Panc1 (cell line): ENCODE data around the gene ABLIM2. TPM values are rescaled to one million over a fixed set of nuclear protein-coding genes. Genes with fewer than 3 reads are reported as not detected.
"Not testable (repeated sequence)": the region's sequence is repeated elsewhere in the genome, so short reads cannot be mapped to it uniquely, and the experiment has no call there.

Experiments used
- ATAC-seq: fragments of 200-7000 bp; cut with Tn5 transposase; 2 replicates; pipeline ENCODE4 v1.9.1; 2020; ENCODE audit warnings: mild to moderate bottlenecking, moderate library complexity
- BruUV-seq: library from RNA; stranded (reverse); fragments of 400-500 nt; replicated peaks from 2 replicates; lab custom pipeline; 2021; lab: Mats Ljungman, UMichigan
- CTCF ChIA-PET: fragments of 300-600 bp; sonication (Branson Sonifier 250); formaldehyde crosslinking; loops from one replicate; lab custom pipeline; 2022; ENCODE audit warnings: antibody characterized with exemption; lab: Charles Lee
- POLR2A ChIA-PET: fragments of 300-600 bp; sonication (Branson Sonifier 250); formaldehyde crosslinking; loops from one replicate; lab custom pipeline; 2022; ENCODE audit warnings: antibody characterized with exemption; lab: Charles Lee
- DNase-seq: peaks from one replicate; pipeline ENCODE4 v3.0.0-alpha.2; 2010; ENCODE audit warnings: low read depth, low spot score
- H3K27ac ChIP-seq: 2 replicates; pipeline ENCODE4 v1.5.1; 2011; ENCODE audit warnings: mild to moderate bottlenecking, low read length, inconsistent platforms
- H3K27me3 ChIP-seq: fragments of 200-500 bp; sonication (Bioruptor generic); 2 replicates; pipeline ENCODE4 v1.6.0; 2014; ENCODE audit warnings: low read length, inconsistent platforms; ENCODE audit not compliant: control insufficient read depth, insufficient read depth
- H3K36me3 ChIP-seq: fragments of 200-500 bp; sonication (Bioruptor generic); 2 replicates; pipeline ENCODE4 v1.5.1; 2014; ENCODE audit warnings: inconsistent platforms, mild to moderate bottlenecking, low read length, moderate library complexity; ENCODE audit not compliant: control insufficient read depth, insufficient read depth
- H3K4me1 ChIP-seq: 2 replicates; pipeline ENCODE4 v1.5.1; 2011; ENCODE audit warnings: inconsistent platforms, mild to moderate bottlenecking, low read length, moderate library complexity; ENCODE audit not compliant: control insufficient read depth, insufficient read depth
- H3K4me3 ChIP-seq, 2 experiments: 2 replicates each; pipeline ENCODE4 v1.5.1; 2011 to 2012; ENCODE audit warnings: low read depth in 2 of 2, low read length in 2 of 2, mild to moderate bottlenecking in 2 of 2, inconsistent platforms in 1 of 2, moderate library complexity in 1 of 2
- H3K9me3 ChIP-seq: fragments of 200-500 bp; sonication (Bioruptor generic); 2 replicates; pipeline ENCODE4 v1.5.1; 2014; ENCODE audit warnings: low read depth, mild to moderate bottlenecking, inconsistent platforms, low read length, moderate library complexity; ENCODE audit not compliant: control insufficient read depth, insufficient read depth
- CTCF ChIP-seq: fragments of 450-650 bp; IDR thresholded peaks from 2 replicates; pipeline ENCODE4 v1.5.1; 2017; ENCODE audit warnings: mild to moderate bottlenecking
- POLR2AphosphoS5 ChIP-seq: IDR thresholded peaks from 2 replicates; pipeline ENCODE4 v1.6.1; 2012; ENCODE audit warnings: mild to moderate bottlenecking, low read depth, low read length, moderate library complexity
- SIN3A ChIP-seq: IDR thresholded peaks from 2 replicates; pipeline ENCODE4 v1.6.1; 2012; ENCODE audit warnings: low read depth, mild to moderate bottlenecking, low read length, moderate library complexity, borderline replicate concordance; ENCODE audit not compliant: insufficient read depth
- TCF7L2 ChIP-seq: IDR thresholded peaks from 2 replicates; pipeline ENCODE4 v1.6.1; 2011; ENCODE audit warnings: mild to moderate bottlenecking, low read depth, low read length, inconsistent platforms
- in situ Hi-C: cut with HindIII; loops from 2 replicates; pipeline ENCODE4 v1.10.0; 2016; ENCODE audit warnings: low sequenced_read_pairs, low pct_unique_long_range_greater_than_20kb
- intact Hi-C: fragments of 100-400 bp; cut with micrococcal nuclease; formaldehyde crosslinking; loops from one replicate; pipeline ENCODE4 v1.10.0; 2022; ENCODE audit not compliant: unreplicated experiment
- total RNA-seq: library from RNA; stranded (reverse); gene quantifications from one replicate; pipeline ENCODE4 v1.2.1, GENCODE V29; 2021; ENCODE audit not compliant: unreplicated experiment
- TF ChIP-seq, protein P1 (sequence below), 2 experiments: IDR thresholded peaks; 2 replicates each; pipeline ENCODE4 v1.6.1; 2011 to 2012; ENCODE audit warnings: low read depth in 2 of 2, control low read depth in 1 of 2, low read length in 1 of 2, mild to moderate bottlenecking in 1 of 2, moderate library complexity in 1 of 2; ENCODE audit not compliant: insufficient read depth in 1 of 2

ABLIM2 gene
- total RNA-seq, 1 experiment from 2014 or later: 0.64 TPM

DNA sequence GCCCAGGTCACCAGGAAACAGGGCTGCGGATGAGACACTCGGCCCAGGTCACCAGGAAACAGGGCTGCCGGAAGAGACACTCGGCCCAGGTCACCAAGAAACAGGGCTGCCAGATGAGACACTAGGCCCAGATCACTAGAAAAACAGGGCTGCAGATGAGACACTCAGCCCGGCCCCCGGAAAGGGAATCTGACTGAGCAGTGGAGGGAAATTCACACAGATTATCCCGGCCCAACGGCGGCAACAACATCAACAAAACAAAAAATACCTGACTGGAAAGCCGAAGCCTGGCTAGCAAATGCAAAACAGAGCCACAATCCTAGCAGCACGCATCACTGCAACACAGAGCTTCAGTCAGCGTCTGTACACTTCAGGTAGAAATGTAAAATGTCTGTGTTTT lies 239.6 kb downstream of the ABLIM2 start:
- CTCF ChIA-PET: no interaction called here
- BruUV-seq: no TSS peak
- DNase-seq (no peak), ATAC-seq (peak; percentile 35; the same call in 1 of the 2 replicates)
- intact Hi-C loops: no loop called here
- in situ Hi-C loops: no loop called here
- TF ChIP-seq SIN3A (no peak), TCF7L2 (no peak)
- Histone ChIP-seq H3K9me3 (no peaks in the 10 kb centered on the region), H3K27me3 (no peaks in the 10 kb centered on the region), H3K4me1 (peaks cover 74% of the 10 kb centered on the region), H3K27ac (peak overlapping the region; percentile 85), H3K4me3 (peak overlapping the region; percentile 16 to 37), H3K36me3 (no peaks in the 10 kb centered on the region; the same call in 1 of the 2 replicates)
- POLR2A ChIA-PET: interaction anchor here (0.6 kb wide), 1 partner anchor 15 kb away, joined by 6 read pairs; no protein-coding TSS in a partner anchor

DNA sequence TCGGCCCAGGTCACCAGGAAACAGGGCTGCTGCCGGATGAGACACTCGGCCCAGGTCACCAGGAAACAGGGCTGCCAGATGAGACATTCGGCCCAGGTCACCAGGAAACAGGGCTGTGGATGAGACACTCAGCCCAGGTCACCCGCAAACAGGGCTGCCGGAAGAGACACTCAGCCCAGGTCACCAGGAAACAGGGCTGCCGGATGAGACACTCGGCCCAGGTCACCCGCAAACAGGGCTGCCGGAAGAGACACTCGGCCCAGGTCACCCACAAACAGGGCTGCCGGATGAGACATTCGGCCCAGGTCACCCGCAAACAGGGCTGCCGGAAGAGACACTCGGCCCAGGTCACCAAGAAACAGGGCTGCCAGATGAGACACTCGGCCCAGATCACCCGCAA lies 240.4 kb downstream of the ABLIM2 start:
- H3K36me3 ChIP-seq, H3K9me3 ChIP-seq, BruUV-seq, intact Hi-C loops, H3K27me3 ChIP-seq, ATAC-seq, CTCF ChIA-PET, in situ Hi-C loops, DNase-seq, POLR2A ChIA-PET: not testable (repeated sequence)
- H3K27ac ChIP-seq: peak overlapping the region; percentile 85
- H3K4me3 ChIP-seq: peak overlapping the region in 1 of 2 experiments; percentile 37; a peak in 3 of 4 replicates
- peaks cover 74% of the 10 kb centered on the region for H3K4me1 ChIP-seq

- Histone ChIP-seq H3K4me1 (peaks cover 74% of the 10 kb centered on the region), H3K4me3 (peak overlapping the region; percentile 4 to 37; a peak in 3 of 4 replicates), H3K27me3 (no peaks in the 10 kb centered on the region), H3K27ac (peak overlapping the region; percentile 85), H3K9me3 (no peaks in the 10 kb centered on the region), H3K36me3 (no peaks in the 10 kb centered on the region; the same call in 1 of the 2 replicates)
- ATAC-seq (peak; percentile 62), DNase-seq (no peak)
- ChIA-PET CTCF (no interaction called here), POLR2A (interaction anchor here (0.6 kb wide), 1 partner anchor 55 kb away, joined by 4 read pairs; no protein-coding TSS in a partner anchor)
- BruUV-seq: no TSS peak
- in situ Hi-C loops: no loop called here
- intact Hi-C loops: no loop called here
- no peak for TF ChIP-seq CTCF
- TF ChIP-seq, protein P1, sequence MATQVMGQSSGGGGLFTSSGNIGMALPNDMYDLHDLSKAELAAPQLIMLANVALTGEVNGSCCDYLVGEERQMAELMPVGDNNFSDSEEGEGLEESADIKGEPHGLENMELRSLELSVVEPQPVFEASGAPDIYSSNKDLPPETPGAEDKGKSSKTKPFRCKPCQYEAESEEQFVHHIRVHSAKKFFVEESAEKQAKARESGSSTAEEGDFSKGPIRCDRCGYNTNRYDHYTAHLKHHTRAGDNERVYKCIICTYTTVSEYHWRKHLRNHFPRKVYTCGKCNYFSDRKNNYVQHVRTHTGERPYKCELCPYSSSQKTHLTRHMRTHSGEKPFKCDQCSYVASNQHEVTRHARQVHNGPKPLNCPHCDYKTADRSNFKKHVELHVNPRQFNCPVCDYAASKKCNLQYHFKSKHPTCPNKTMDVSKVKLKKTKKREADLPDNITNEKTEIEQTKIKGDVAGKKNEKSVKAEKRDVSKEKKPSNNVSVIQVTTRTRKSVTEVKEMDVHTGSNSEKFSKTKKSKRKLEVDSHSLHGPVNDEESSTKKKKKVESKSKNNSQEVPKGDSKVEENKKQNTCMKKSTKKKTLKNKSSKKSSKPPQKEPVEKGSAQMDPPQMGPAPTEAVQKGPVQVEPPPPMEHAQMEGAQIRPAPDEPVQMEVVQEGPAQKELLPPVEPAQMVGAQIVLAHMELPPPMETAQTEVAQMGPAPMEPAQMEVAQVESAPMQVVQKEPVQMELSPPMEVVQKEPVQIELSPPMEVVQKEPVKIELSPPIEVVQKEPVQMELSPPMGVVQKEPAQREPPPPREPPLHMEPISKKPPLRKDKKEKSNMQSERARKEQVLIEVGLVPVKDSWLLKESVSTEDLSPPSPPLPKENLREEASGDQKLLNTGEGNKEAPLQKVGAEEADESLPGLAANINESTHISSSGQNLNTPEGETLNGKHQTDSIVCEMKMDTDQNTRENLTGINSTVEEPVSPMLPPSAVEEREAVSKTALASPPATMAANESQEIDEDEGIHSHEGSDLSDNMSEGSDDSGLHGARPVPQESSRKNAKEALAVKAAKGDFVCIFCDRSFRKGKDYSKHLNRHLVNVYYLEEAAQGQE (IDR thresholded peaks at IDR 0.05; ENCODE audit: insufficient read depth in 1 of 2, low read depth in 2 of 2, low read length in 1 of 2): no peak
- TF ChIP-seq POLR2AphosphoS5: no peak
- no peak for TF ChIP-seq SIN3A
- no peak for TF ChIP-seq TCF7L2
Measured at GRCh38 chr4:7917669-7918068, 240.9 kb downstream of the ABLIM2 start.
